Measurements from ENCODE around the gene ARHGEF25. TPM values are rescaled to one million over a fixed set of nuclear protein-coding genes. Genes with fewer than 3 reads are reported as not detected.

The ARHGEF25 gene
- total RNA-seq, 4 donors from 2014 or later, result 31.2 to 91.2 (median 48.8) TPM

DNA sequence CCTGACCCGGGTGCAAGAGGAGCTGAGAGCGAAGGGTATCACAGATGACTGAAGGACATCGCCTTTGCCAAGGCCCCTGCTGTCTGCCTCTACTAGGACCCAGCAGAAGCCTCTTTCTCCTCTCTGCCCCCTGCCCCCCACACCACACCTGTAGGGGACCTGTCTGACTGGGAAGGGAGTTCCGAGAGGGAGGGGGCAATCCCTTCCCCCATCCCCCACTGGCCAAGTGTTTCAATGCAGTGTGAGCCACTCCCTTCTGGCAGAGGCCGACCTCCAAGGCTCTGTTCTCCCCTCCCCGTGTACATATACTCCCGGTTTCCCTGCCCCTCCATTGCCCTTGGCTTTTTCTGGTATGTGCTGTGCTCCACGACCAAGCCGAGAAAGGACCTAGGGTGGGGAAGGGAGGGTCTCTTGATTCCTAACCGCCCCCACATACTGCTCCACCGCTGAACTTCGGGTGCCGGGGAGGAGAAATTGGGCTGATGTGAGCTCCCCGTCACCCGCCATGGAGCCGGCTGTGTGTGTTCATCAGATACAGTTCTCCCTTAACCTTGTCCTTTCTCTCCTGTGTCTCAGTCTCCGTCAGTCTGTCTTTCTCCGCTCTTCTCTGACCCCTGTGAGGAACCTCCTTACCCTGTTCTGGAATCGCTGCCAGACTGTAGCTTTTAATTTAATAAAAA, 2.0 kb upstream of the ARHGEF25 start:
- no peak for TF ChIP-seq EP300 (IDR thresholded peaks at IDR 0.05)
- no peak for TF ChIP-seq POLR2A (IDR thresholded peaks at IDR 0.05)
- TF ChIP-seq, protein P1, sequence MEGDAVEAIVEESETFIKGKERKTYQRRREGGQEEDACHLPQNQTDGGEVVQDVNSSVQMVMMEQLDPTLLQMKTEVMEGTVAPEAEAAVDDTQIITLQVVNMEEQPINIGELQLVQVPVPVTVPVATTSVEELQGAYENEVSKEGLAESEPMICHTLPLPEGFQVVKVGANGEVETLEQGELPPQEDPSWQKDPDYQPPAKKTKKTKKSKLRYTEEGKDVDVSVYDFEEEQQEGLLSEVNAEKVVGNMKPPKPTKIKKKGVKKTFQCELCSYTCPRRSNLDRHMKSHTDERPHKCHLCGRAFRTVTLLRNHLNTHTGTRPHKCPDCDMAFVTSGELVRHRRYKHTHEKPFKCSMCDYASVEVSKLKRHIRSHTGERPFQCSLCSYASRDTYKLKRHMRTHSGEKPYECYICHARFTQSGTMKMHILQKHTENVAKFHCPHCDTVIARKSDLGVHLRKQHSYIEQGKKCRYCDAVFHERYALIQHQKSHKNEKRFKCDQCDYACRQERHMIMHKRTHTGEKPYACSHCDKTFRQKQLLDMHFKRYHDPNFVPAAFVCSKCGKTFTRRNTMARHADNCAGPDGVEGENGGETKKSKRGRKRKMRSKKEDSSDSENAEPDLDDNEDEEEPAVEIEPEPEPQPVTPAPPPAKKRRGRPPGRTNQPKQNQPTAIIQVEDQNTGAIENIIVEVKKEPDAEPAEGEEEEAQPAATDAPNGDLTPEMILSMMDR (IDR thresholded peaks at IDR 0.05), result no peak
- WGBS, 2 donors, result 36 to 43% methylated on average over 19 of the region's 19 CpGs
- H3K4me3 ChIP-seq, result peak overlapping the region in 3 of 4 donors; percentile 53 to 86 (median 82)

DNA sequence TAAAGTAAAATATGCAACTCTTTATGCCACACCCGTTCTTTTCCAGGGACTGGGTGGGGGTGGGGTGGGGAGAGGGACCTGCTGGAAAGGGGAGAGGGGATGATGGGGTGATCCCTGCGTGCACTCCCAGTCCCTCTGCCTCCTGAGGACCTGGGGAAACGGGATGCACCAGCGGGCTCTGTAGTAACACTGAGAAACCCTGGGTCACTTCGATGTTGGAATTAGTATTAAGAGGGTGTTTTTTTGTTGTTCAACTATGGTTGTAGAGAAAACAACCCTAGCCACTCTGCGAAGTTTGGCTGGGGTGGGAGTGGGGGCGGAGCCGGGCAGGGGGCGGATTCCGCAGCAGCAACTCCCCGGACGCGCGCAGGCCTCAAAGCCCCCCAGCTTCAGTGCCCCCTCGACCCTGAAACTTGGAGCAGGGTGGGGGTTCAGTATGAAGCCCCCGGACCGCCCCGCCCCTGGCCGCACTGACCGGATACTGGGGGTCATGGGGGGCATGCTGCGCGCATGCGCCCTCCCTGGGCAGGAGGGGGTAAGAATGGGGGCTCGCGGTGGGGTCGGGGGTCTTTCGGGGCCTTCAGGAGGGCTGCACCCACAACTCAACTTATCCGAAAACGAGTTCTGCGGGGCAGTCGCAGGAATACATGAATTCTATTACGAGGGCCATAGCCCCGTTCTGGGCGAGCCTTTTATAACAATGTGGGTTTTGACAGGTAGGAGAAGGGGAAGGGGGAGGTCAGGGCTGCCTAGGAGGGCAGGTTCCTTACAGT, 1.3 kb upstream of the ARHGEF25 start:
- H3K36me3 ChIP-seq, result peaks cover 0 to 34% (median 0%) of the 10 kb centered on the region in 3 donors
- no peaks in the 10 kb centered on the region for H3K27me3 ChIP-seq
- H3K4me1 ChIP-seq, result peaks cover 0 to 93% (median 15%) of the 10 kb centered on the region in 4 donors
- H3K4me3 ChIP-seq, result peak overlapping the region; percentile 44 to 86 (median 68)
- TF ChIP-seq POLR2A (IDR thresholded peaks at IDR 0.05), result no peak
- TF ChIP-seq, protein P1 (IDR thresholded peaks at IDR 0.05), result no peak
- TF ChIP-seq EP300 (IDR thresholded peaks at IDR 0.05), result no peak
- H3K27ac ChIP-seq, result peak overlapping the region; percentile 64 to 93 (median 83)
- no peak for DNase-seq (ENCODE audit: low spot score in 2 of 2)
- H3K9me3 ChIP-seq, result no peaks in the 10 kb centered on the region
- 13 to 20% methylated on average over 11 to 32 of the region's 34 CpGs for WGBS, 2 donors

More for the DNA sequence above, 2.0 kb upstream of the ARHGEF25 start:
- Histone ChIP-seq H3K27ac (peak overlapping the region; percentile 64 to 93 (median 83)), H3K36me3 (peaks cover 0 to 27% (median 0%) of the 10 kb centered on the region in 3 donors), H3K9me3 (no peaks in the 10 kb centered on the region), H3K27me3 (no peaks in the 10 kb centered on the region), H3K4me1 (peaks cover 0 to 92% (median 15%) of the 10 kb centered on the region in 4 donors)
- DNase-seq (ENCODE audit: low spot score in 2 of 2), result no peak

DNA sequence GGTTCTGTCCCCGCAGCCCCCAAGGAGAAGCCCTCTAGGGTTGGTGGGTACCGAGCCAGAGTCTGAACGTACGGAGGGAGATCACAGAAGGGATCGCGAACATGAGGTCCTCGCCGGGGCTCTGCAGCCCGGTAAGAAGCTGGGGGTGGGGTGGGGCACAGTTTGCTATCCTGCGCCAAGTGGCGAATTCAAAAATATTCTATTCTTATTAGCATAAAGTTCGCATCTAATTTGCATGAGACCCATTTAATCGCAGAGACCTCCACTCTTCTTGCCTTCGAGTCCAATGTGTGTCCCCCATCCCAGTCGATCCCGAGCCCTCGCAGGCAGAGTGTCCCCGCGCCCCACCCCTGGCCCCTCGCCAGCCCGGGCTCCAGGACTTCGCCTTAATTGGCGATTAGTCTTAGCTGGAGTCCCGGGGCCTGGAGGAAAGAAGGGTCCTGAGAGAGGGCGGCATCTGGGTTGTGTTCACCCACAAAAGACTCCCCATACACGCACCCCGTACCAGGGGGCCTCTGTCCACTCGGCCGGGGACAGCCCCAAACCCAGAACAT, 604 bp upstream of the ARHGEF25 start:
- peak in 1 of 2 donors; percentile 44 for DNase-seq (ENCODE audit: low spot score in 2 of 2)
- H3K27ac ChIP-seq, result peak overlapping the region; percentile 64 to 93 (median 83)
- peaks cover 0 to 86% (median 11%) of the 10 kb centered on the region in 4 donors for H3K4me1 ChIP-seq

DNA sequence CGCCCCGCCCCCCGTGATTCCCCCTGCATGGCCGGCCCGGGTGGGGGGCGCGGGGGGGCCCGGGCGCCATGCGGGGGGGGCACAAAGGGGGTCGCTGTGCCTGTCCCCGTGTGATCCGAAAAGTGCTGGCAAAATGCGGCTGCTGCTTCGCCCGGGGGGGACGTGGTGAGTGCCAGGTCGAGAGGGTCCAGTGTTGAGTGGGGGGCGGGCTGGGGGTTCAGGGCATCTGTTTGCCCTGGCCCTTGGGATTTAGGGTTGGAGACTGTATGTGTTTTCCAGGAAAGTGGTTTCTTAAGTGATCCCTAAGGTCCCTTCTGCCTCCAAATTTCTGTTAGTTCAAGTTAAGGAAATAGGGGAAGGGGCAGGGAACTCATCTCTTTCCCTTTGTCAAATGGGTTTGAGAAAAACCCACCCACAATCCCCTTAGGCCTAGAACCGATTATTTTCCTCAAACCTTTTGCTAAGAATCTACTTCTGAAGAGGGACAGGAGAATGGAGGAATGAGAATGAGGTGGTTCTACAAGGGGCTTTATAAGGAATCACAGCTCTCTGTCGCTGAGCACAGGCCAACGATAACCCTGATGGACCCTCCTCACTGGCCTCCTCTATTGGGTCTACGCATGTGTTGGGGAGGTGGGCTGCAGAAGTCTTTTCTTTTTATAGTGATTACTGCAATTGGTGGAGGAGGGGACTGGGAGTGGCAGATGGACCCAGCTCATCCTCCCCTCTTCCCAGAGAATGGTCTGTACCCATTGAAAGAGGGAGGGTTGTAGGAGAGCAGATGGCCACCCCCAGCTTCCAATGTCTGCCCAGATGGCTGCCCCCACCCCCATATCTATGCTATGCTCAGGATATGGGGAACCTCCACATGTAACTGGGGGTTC, 834 bp downstream of the ARHGEF25 start:
- no peak for DNase-seq (ENCODE audit: low spot score in 2 of 2)
- TF ChIP-seq, protein P1 (IDR thresholded peaks at IDR 0.05), result no peak
- TF ChIP-seq POLR2A (IDR thresholded peaks at IDR 0.05), result no peak
- TF ChIP-seq EP300 (IDR thresholded peaks at IDR 0.05), result no peak
- H3K9me3 ChIP-seq, result no peaks in the 10 kb centered on the region
- WGBS, 2 donors, result 15 to 19% methylated on average over 10 to 13 of the region's 23 CpGs
- no peaks in the 10 kb centered on the region for H3K27me3 ChIP-seq
- peaks cover 0 to 79% (median 8%) of the 10 kb centered on the region in 4 donors for H3K4me1 ChIP-seq
- peak overlapping the region; percentile 64 to 93 (median 83) for H3K27ac ChIP-seq
- peaks cover 0 to 47% (median 0%) of the 10 kb centered on the region in 3 donors for H3K36me3 ChIP-seq
- peak overlapping the region; percentile 44 to 86 (median 68) for H3K4me3 ChIP-seq

More for the DNA sequence above, 604 bp upstream of the ARHGEF25 start:
- H3K27me3 ChIP-seq, result no peaks in the 10 kb centered on the region
- H3K36me3 ChIP-seq, result peaks cover 0 to 41% (median 0%) of the 10 kb centered on the region in 3 donors
- TF ChIP-seq POLR2A (IDR thresholded peaks at IDR 0.05) (no peak), EP300 (IDR thresholded peaks at IDR 0.05) (no peak)
- TF ChIP-seq, protein P1 (IDR thresholded peaks at IDR 0.05), result no peak
- H3K9me3 ChIP-seq, result no peaks in the 10 kb centered on the region
- H3K4me3 ChIP-seq, result peak overlapping the region; percentile 44 to 86 (median 68)
- WGBS, 2 donors, result 4 to 6% methylated on average over 29 of the region's 29 CpGs
